Measurements from ENCODE around the gene VWF. TPM values are rescaled to one million over a fixed set of nuclear protein-coding genes. Genes with fewer than 3 reads are reported as not detected.

The VWF gene
- total RNA-seq, 1 donor from 2014 or later = 468 TPM

- no peaks in the 10 kb centered on the region for H3K36me3 ChIP-seq
- no peak for DNase-seq
- no peak for TF ChIP-seq CTCF (IDR thresholded peaks at IDR 0.05)
- H3K27ac ChIP-seq = no peak overlapping the region
- H3K4me3 ChIP-seq = no peak overlapping the region
- no peaks in the 10 kb centered on the region for H3K9me3 ChIP-seq
- intact Hi-C loops (cut with DNase I) = no loop called here
- H3K27me3 ChIP-seq (ENCODE audit: low read depth) = peaks cover 7% of the 10 kb centered on the region
- no peak for ATAC-seq
- H3K4me1 ChIP-seq = peaks cover 43% of the 10 kb centered on the region
Observed at GRCh38 chr12:6077692-6078083, 46.8 kb downstream of the VWF start.

GRCh38 chr12:6076776-6077691 lies 47.4 kb downstream of the VWF start:
- Histone ChIP-seq H3K36me3 (no peaks in the 10 kb centered on the region), H3K4me1 (peaks cover 43% of the 10 kb centered on the region), H3K27me3 (ENCODE audit: low read depth) (peaks cover 7% of the 10 kb centered on the region), H3K9me3 (no peaks in the 10 kb centered on the region), H3K27ac (peak overlapping the region; percentile 80), H3K4me3 (no peak overlapping the region)
- DNase-seq (no peak), ATAC-seq (no peak)
- no peak for TF ChIP-seq CTCF (IDR thresholded peaks at IDR 0.05)
- intact Hi-C loops (cut with DNase I) = no loop called here

GRCh38 chr12:6076346-6076745 lies 48.1 kb downstream of the VWF start:
- intact Hi-C loops (cut with DNase I) = no loop called here
- no peaks in the 10 kb centered on the region for H3K9me3 ChIP-seq
- peak overlapping the region; percentile 80 for H3K27ac ChIP-seq
- peaks cover 5% of the 10 kb centered on the region for H3K36me3 ChIP-seq
- no peak for DNase-seq
- peaks cover 7% of the 10 kb centered on the region for H3K27me3 ChIP-seq (ENCODE audit: low read depth)
- H3K4me3 ChIP-seq = no peak overlapping the region
- peaks cover 50% of the 10 kb centered on the region for H3K4me1 ChIP-seq
- TF ChIP-seq CTCF (IDR thresholded peaks at IDR 0.05) = no peak
- no peak for ATAC-seq

- peak overlapping the region; percentile 36 for H3K4me3 ChIP-seq
- peak; percentile 69 for DNase-seq
- peak overlapping the region; percentile 80 for H3K27ac ChIP-seq
- ATAC-seq = peak; percentile 67 to 71
- peaks cover 7% of the 10 kb centered on the region for H3K27me3 ChIP-seq (ENCODE audit: low read depth)
- H3K36me3 ChIP-seq = peaks cover 12% of the 10 kb centered on the region
- intact Hi-C loops (cut with DNase I) = no loop called here
- TF ChIP-seq CTCF (IDR thresholded peaks at IDR 0.05) = no peak
- H3K4me1 ChIP-seq = peaks cover 61% of the 10 kb centered on the region
- H3K9me3 ChIP-seq = no peaks in the 10 kb centered on the region
Observed at GRCh38 chr12:6074979-6075585, 49.4 kb downstream of the VWF start.

- ATAC-seq (no peak), DNase-seq (no peak)
- Histone ChIP-seq H3K4me1 (peaks cover 68% of the 10 kb centered on the region), H3K9me3 (no peaks in the 10 kb centered on the region), H3K27me3 (ENCODE audit: low read depth) (peaks cover 7% of the 10 kb centered on the region), H3K4me3 (peak overlapping the region; percentile 36), H3K27ac (peak overlapping the region; percentile 58), H3K36me3 (peaks cover 15% of the 10 kb centered on the region)
- intact Hi-C loops (cut with DNase I) = no loop called here
- no peak for TF ChIP-seq CTCF (IDR thresholded peaks at IDR 0.05)
Observed at GRCh38 chr12:6074427-6074826, 50.0 kb downstream of the VWF start.

Data from lower lobe of right lung (tissue), 2 donors.